H9 (cell line): ENCODE data around the gene TRMT6. TPM values are rescaled to one million over a fixed set of nuclear protein-coding genes. Genes with fewer than 3 reads are reported as not detected.

Source experiments
- DNase-seq: peaks from one replicate; pipeline ENCODE4 v3.0.0-alpha.2; 2017
- H2AFZ ChIP-seq: one replicate; pipeline ENCODE4 v1.6.1; 2013; ENCODE audit warnings: mild to moderate bottlenecking, low read length, control low read depth, moderate library complexity
- H2AK5ac ChIP-seq: 2 replicates; pipeline ENCODE4 v1.6.1; 2013; ENCODE audit warnings: low read length, control low read depth, mixed read lengths; ENCODE audit not compliant: insufficient read length
- H2BK120ac ChIP-seq: one replicate; pipeline ENCODE4 v1.6.1; 2013; ENCODE audit warnings: low read depth, mild to moderate bottlenecking, low read length, control low read depth, inconsistent platforms; ENCODE audit not compliant: poor library complexity, severe bottlenecking
- H2BK12ac ChIP-seq: 2 replicates; pipeline ENCODE4 v1.6.1; 2013; ENCODE audit warnings: low read length, control low read depth, mixed read lengths, low read depth; ENCODE audit not compliant: insufficient read length
- H2BK15ac ChIP-seq: 2 replicates; pipeline ENCODE4 v1.6.1; 2013; ENCODE audit warnings: low read depth, low read length, control low read depth
- H2BK20ac ChIP-seq: one replicate; pipeline ENCODE4 v1.6.1; 2013; ENCODE audit warnings: low read depth, mild to moderate bottlenecking, low read length, control low read depth, inconsistent platforms; ENCODE audit not compliant: poor library complexity, severe bottlenecking
- H2BK5ac ChIP-seq: 2 replicates; pipeline ENCODE4 v1.6.1; 2013; ENCODE audit warnings: low read length, control low read depth, mixed read lengths; ENCODE audit not compliant: insufficient read length
- H3K14ac ChIP-seq: 2 replicates; pipeline ENCODE4 v1.6.1; 2013; ENCODE audit warnings: low read length, control low read depth; ENCODE audit not compliant: insufficient read depth
- H3K18ac ChIP-seq: 2 replicates; pipeline ENCODE4 v1.6.1; 2013; ENCODE audit warnings: low read depth, mild to moderate bottlenecking, mixed read lengths, low read length, control low read depth; ENCODE audit not compliant: insufficient read length
- H3K23ac ChIP-seq: 2 replicates; pipeline ENCODE4 v1.6.1; 2013; ENCODE audit warnings: low read length, control low read depth, mixed read lengths, low read depth; ENCODE audit not compliant: insufficient read length
- H3K23me2 ChIP-seq: 2 replicates; pipeline ENCODE4 v1.6.1; 2013; ENCODE audit warnings: low read depth, mild to moderate bottlenecking, mixed read lengths, low read length, control low read depth; ENCODE audit not compliant: insufficient read length, poor library complexity, severe bottlenecking
- H3K27ac ChIP-seq: 2 replicates; pipeline ENCODE4 v1.5.1; 2013; ENCODE audit warnings: low read length, control low read depth, mixed read lengths, low read depth; ENCODE audit not compliant: insufficient read length
- H3K27me3 ChIP-seq: 2 replicates; pipeline ENCODE4 v1.6.1; 2013; ENCODE audit warnings: low read length, control low read depth, inconsistent platforms; ENCODE audit not compliant: insufficient read depth
- H3K4ac ChIP-seq: 2 replicates; pipeline ENCODE4 v1.6.1; 2013; ENCODE audit warnings: low read depth, mild to moderate bottlenecking, control low read depth, inconsistent platforms, low read length, moderate library complexity
- H3K4me1 ChIP-seq: 2 replicates; pipeline ENCODE4 v1.6.1; 2013; ENCODE audit warnings: low read length, control low read depth, inconsistent platforms; ENCODE audit not compliant: insufficient read depth
- H3K4me2 ChIP-seq: 2 replicates; pipeline ENCODE4 v1.6.1; 2013; ENCODE audit warnings: low read length, control low read depth, mixed read lengths; ENCODE audit not compliant: insufficient read length, insufficient read depth
- H3K56ac ChIP-seq: 2 replicates; pipeline ENCODE4 v1.6.1; 2013; ENCODE audit warnings: low read depth, mild to moderate bottlenecking, mixed read lengths, low read length, control low read depth; ENCODE audit not compliant: insufficient read length
- H3K79me1 ChIP-seq: 2 replicates; pipeline ENCODE4 v1.6.1; 2013; ENCODE audit warnings: low read depth, mild to moderate bottlenecking, moderate library complexity, low read length, control low read depth, inconsistent platforms; ENCODE audit not compliant: insufficient read depth, poor library complexity, severe bottlenecking
- H3K79me2 ChIP-seq: 2 replicates; pipeline ENCODE4 v1.6.1; 2013; ENCODE audit warnings: low read length, control low read depth, inconsistent platforms; ENCODE audit not compliant: insufficient read depth
- H3K9ac ChIP-seq: 2 replicates; pipeline ENCODE4 v1.6.1; 2013; ENCODE audit warnings: low read length, control low read depth, mixed read lengths; ENCODE audit not compliant: insufficient read length; ENCODE audit errors: extremely low read depth
- H3K9me3 ChIP-seq: one replicate; pipeline ENCODE4 v1.6.1; 2013; ENCODE audit warnings: low read depth, low read length, inconsistent platforms; ENCODE audit not compliant: control insufficient read depth
- H3T11ph ChIP-seq: one replicate; pipeline ENCODE4 v1.6.1; 2013; ENCODE audit warnings: mild to moderate bottlenecking, low read length, control low read depth, inconsistent platforms
- H4K20me1 ChIP-seq: one replicate; pipeline ENCODE4 v1.6.1; 2013; ENCODE audit not compliant: control insufficient read depth, insufficient read length, insufficient read depth
- H4K5ac ChIP-seq: 2 replicates; pipeline ENCODE4 v1.6.1; 2013; ENCODE audit warnings: low read depth, mild to moderate bottlenecking, mixed read lengths, low read length, control low read depth; ENCODE audit not compliant: insufficient read length
- H4K8ac ChIP-seq: replicated peaks from 2 replicates; pipeline ENCODE4 v1.6.1; 2013; ENCODE audit warnings: low read length, control low read depth, mixed read lengths, low read depth; ENCODE audit not compliant: insufficient read length
- H4K91ac ChIP-seq: 2 replicates; pipeline ENCODE4 v1.6.1; 2013; ENCODE audit warnings: low read depth, mild to moderate bottlenecking, moderate library complexity, mixed read lengths, low read length, control low read depth; ENCODE audit not compliant: insufficient read length
- H3K27ac Mint-ChIP-seq, 3 experiments: 2 replicates in 2 of 3; 3 replicates in 1 of 3; pipeline ENCODE4 v1.8.0; 2020 to 2021; ENCODE audit warnings: mixed read lengths in 3 of 3, mild to moderate bottlenecking in 1 of 3, moderate library complexity in 1 of 3
- H3K27me3 Mint-ChIP-seq: 2 replicates; pipeline ENCODE4 v1.8.0; 2021; ENCODE audit warnings: low read depth, mild to moderate bottlenecking, moderate library complexity, mixed read lengths
- H3K36me3 Mint-ChIP-seq, 3 experiments: 2 replicates in 2 of 3; 3 replicates in 1 of 3; pipeline ENCODE4 v1.8.0; 2020 to 2021; ENCODE audit warnings: low read depth in 3 of 3, mixed read lengths in 3 of 3; ENCODE audit not compliant: insufficient read depth in 1 of 3
- H3K4me1 Mint-ChIP-seq, 2 experiments: 2 replicates each; pipeline ENCODE4 v1.8.0; 2020; ENCODE audit warnings: mixed read lengths in 2 of 2
- H3K4me3 Mint-ChIP-seq, 2 experiments: 2 replicates in 1 of 2; 3 replicates in 1 of 2; pipeline ENCODE4 v1.8.0; 2020 to 2021; ENCODE audit warnings: mild to moderate bottlenecking in 2 of 2, mixed read lengths in 2 of 2, moderate library complexity in 1 of 2
- H3K9me3 Mint-ChIP-seq, 2 experiments: 2 replicates in 1 of 2; 3 replicates in 1 of 2; pipeline ENCODE4 v1.8.0; 2020; ENCODE audit warnings: mild to moderate bottlenecking in 2 of 2, mixed read lengths in 2 of 2, moderate library complexity in 1 of 2
- WGBS: extraction: QIAGEN DNeasy Blood & Tissue Kit; methylation state at CpG from one replicate; pipeline ENCODE4 v1.1.7; 2013; ENCODE audit warnings: missing lambda C conversion rate, low lambda C conversion rate, mixed read lengths; ENCODE audit not compliant: insufficient read length; ENCODE audit errors: extremely low coverage; 5-methylcytosine and 5-hydroxymethylcytosine counted together
- total RNA-seq: library from RNA; stranded (reverse); gene quantifications from 2 replicates; pipeline ENCODE4 v1.2.1, GENCODE V29; 2021
- TF ChIP-seq, protein P1 (sequence below): fragments of 200-600 bp; sonication (generic); conservative IDR thresholded peaks from 3 replicates; pipeline ENCODE4 v1.8.0; 2021; ENCODE audit warnings: antibody characterized with exemption, mild to moderate bottlenecking

Gene TRMT6
- total RNA-seq, 1 experiment from 2014 or later: 34.4 TPM

- Histone ChIP-seq H3K9me3 (no peaks in the 10 kb centered on the region), H4K91ac (no peak overlapping the region), H4K5ac (no peak overlapping the region), H2AFZ (no peak overlapping the region), H3K27me3 (no peaks in the 10 kb centered on the region), H3K4me1 (no peaks in the 10 kb centered on the region), H3K27ac (no peak overlapping the region), H3K18ac (no peak overlapping the region), H4K20me1 (no peaks in the 10 kb centered on the region), H3K23me2 (no peaks in the 10 kb centered on the region), H3K9ac (no peak overlapping the region), H3K4ac (no peak overlapping the region), H2BK15ac (no peak overlapping the region), H2BK5ac (no peak overlapping the region), H3K79me2 (no peaks in the 10 kb centered on the region), H3K14ac (no peak overlapping the region), H3K79me1 (no peaks in the 10 kb centered on the region), H2BK120ac (no peak overlapping the region), H4K8ac (no peak overlapping the region), H3T11ph (no peak overlapping the region), H2BK12ac (no peak overlapping the region), H2BK20ac (no peak overlapping the region), H2AK5ac (no peak overlapping the region), H3K56ac (no peak overlapping the region), H3K23ac (no peak overlapping the region), H3K4me2 (no peak overlapping the region)
- H3K27ac Mint-ChIP-seq: no peak overlapping the region
- H3K4me3 Mint-ChIP-seq: no peak overlapping the region
- peaks cover 11 to 70% (median 43%) of the 10 kb centered on the region in 3 experiments; a peak in 6 of 7 replicates for H3K36me3 Mint-ChIP-seq
- H3K4me1 Mint-ChIP-seq: no peaks in the 10 kb centered on the region
- DNase-seq: no peak
- no CpG with 5 or more reads among the region's 2 CpGs for WGBS
- no peaks in the 10 kb centered on the region for H3K27me3 Mint-ChIP-seq
- TF ChIP-seq, protein P1, sequence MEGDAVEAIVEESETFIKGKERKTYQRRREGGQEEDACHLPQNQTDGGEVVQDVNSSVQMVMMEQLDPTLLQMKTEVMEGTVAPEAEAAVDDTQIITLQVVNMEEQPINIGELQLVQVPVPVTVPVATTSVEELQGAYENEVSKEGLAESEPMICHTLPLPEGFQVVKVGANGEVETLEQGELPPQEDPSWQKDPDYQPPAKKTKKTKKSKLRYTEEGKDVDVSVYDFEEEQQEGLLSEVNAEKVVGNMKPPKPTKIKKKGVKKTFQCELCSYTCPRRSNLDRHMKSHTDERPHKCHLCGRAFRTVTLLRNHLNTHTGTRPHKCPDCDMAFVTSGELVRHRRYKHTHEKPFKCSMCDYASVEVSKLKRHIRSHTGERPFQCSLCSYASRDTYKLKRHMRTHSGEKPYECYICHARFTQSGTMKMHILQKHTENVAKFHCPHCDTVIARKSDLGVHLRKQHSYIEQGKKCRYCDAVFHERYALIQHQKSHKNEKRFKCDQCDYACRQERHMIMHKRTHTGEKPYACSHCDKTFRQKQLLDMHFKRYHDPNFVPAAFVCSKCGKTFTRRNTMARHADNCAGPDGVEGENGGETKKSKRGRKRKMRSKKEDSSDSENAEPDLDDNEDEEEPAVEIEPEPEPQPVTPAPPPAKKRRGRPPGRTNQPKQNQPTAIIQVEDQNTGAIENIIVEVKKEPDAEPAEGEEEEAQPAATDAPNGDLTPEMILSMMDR: no peak
- H3K9me3 Mint-ChIP-seq: no peaks in the 10 kb centered on the region
These were observed 37.0 kb upstream of the TRMT6 start for GRCh38 chr20:5987383-5987782.
